PC-3 (cell line): ENCODE measurements around the gene RASSF4. TPM values are rescaled to one million over a fixed set of nuclear protein-coding genes. Genes with fewer than 3 reads are reported as not detected.

Source experiments
- ATAC-seq: fragments of 200-7000 bp; cut with Tn5 transposase; 2 replicates; pipeline ENCODE4 v1.9.1; 2020; ENCODE audit warnings: mild to moderate bottlenecking, moderate library complexity
- Bru-seq: library from RNA; stranded (reverse); fragments of 400-500 nt; gene quantifications from one replicate; lab custom pipeline; 2021; lab: Mats Ljungman, UMichigan
- BruChase-seq, 2 experiments: library from RNA; stranded (reverse); fragments of 400-500 nt; gene quantifications; one replicate each; lab custom pipeline; 2021; lab: Mats Ljungman, UMichigan
- BruUV-seq: library from RNA; stranded (reverse); fragments of 400-500 nt; replicated peaks from 2 replicates; lab custom pipeline; 2021; lab: Mats Ljungman, UMichigan
- CTCF ChIA-PET: fragments of 300-600 bp; sonication (Branson Sonifier 250); formaldehyde crosslinking; loops from one replicate; lab custom pipeline; 2022; ENCODE audit warnings: antibody characterized with exemption; lab: Charles Lee
- POLR2A ChIA-PET: fragments of 300-600 bp; sonication (Branson Sonifier 250); formaldehyde crosslinking; loops from one replicate; lab custom pipeline; 2022; ENCODE audit warnings: antibody characterized with exemption; ENCODE audit not compliant: unreplicated experiment; lab: Charles Lee
- DNase-seq: peaks from one replicate; pipeline ENCODE4 v3.0.0-alpha.2; 2015
- H2AFZ ChIP-seq: fragments of 300-600 bp; sonication (generic); 2 replicates; pipeline ENCODE4 v1.6.0; 2016; ENCODE audit warnings: antibody characterized with exemption, low read length
- H3F3A ChIP-seq: fragments of 300-600 bp; sonication (generic); one replicate; pipeline ENCODE4 v1.6.0; 2017; ENCODE audit warnings: antibody characterized with exemption, low read length, control low read depth, mild to moderate bottlenecking; ENCODE audit not compliant: unreplicated experiment
- H3K27ac ChIP-seq: fragments of 300-600 bp; sonication (generic); 2 replicates; pipeline ENCODE4 v1.5.1; 2016; ENCODE audit warnings: mild to moderate bottlenecking, low read length
- H3K27me3 ChIP-seq: fragments of 300-600 bp; sonication (generic); 2 replicates; pipeline ENCODE4 v1.6.1; 2016; ENCODE audit warnings: low read length, mixed read lengths
- H3K36me3 ChIP-seq: fragments of 300-600 bp; sonication (generic); 2 replicates; pipeline ENCODE4 v1.6.1; 2016; ENCODE audit warnings: low read depth, mixed run types, low read length, mixed read lengths
- H3K4me1 ChIP-seq: fragments of 300-600 bp; sonication (generic); 2 replicates; pipeline ENCODE4 v1.5.1; 2016; ENCODE audit warnings: low read length; ENCODE audit not compliant: insufficient read depth
- H3K4me2 ChIP-seq: fragments of 300-600 bp; sonication (generic); 2 replicates; pipeline ENCODE4 v1.6.0; 2016; ENCODE audit warnings: low read length
- H3K4me3 ChIP-seq: fragments of 300-600 bp; sonication (generic); 2 replicates; pipeline ENCODE4 v1.5.1; 2016; ENCODE audit warnings: mild to moderate bottlenecking, low read length, mixed read lengths
- H3K79me2 ChIP-seq: fragments of 300-600 bp; sonication (generic); 2 replicates; pipeline ENCODE4 v1.6.1; 2017; ENCODE audit warnings: low read length, mixed read lengths
- H3K9ac ChIP-seq: fragments of 300-600 bp; sonication (generic); 2 replicates; pipeline ENCODE4 v1.6.0; 2016; ENCODE audit warnings: mild to moderate bottlenecking, low read length
- H3K9me2 ChIP-seq: fragments of 300-600 bp; sonication (generic); replicated peaks from 2 replicates; pipeline ENCODE4 v1.6.1; 2016; ENCODE audit warnings: mixed run types, low read length, mixed read lengths
- H3K9me3 ChIP-seq: fragments of 300-600 bp; sonication (generic); 2 replicates; pipeline ENCODE4 v1.6.1; 2016; ENCODE audit warnings: low read length, mixed read lengths
- H4K20me1 ChIP-seq: fragments of 300-600 bp; sonication (generic); 2 replicates; pipeline ENCODE4 v1.6.1; 2016; ENCODE audit warnings: low read length, mixed read lengths
- CTCF ChIP-seq: fragments of 300-600 bp; sonication (generic); conservative IDR thresholded peaks from 2 replicates; pipeline ENCODE4 v1.5.1; 2017; ENCODE audit warnings: antibody characterized with exemption, low read depth, mild to moderate bottlenecking, low read length
- EZH2 ChIP-seq: fragments of 300-600 bp; sonication (generic); IDR thresholded peaks from one replicate; pipeline ENCODE4 v1.6.1; 2017; ENCODE audit warnings: antibody characterized with exemption, mild to moderate bottlenecking, low read length; ENCODE audit not compliant: unreplicated experiment
- EZH2phosphoT487 ChIP-seq: fragments of 300-600 bp; sonication (generic); IDR thresholded peaks from 2 replicates; pipeline ENCODE4 v1.6.1; 2018; ENCODE audit warnings: mild to moderate bottlenecking, antibody characterized with exemption, low read length, borderline replicate concordance
- intact Hi-C: fragments of 100-400 bp; cut with micrococcal nuclease; formaldehyde crosslinking; loops from 2 replicates; pipeline ENCODE4 v1.9.0; 2023
- long read RNA-seq: library from polyadenylated mRNA; unstranded; transcript quantifications from one replicate; pipeline ENCODE4 v2.0.0, GENCODE V29; 2021; ENCODE audit not compliant: unreplicated experiment
- total RNA-seq: library from RNA; depleted of rRNA; stranded (reverse); fragments of >200 nt; gene quantifications from 2 replicates; pipeline ENCODE4 v1.2.3, GENCODE V29; 2014; rRNA removed

Gene RASSF4
- total RNA-seq, result 7.7 and 8.7 TPM in 2 replicates
- Bru-seq, nascent RNA, result percentile 50 among the genes with signal in this experiment
- BruChase-seq, experiment 1, labeled RNA remaining after a 6-hour chase, result percentile 45 among the genes with signal in this experiment
- BruChase-seq, experiment 2, labeled RNA remaining after a 2-hour chase, result percentile 54 among the genes with signal in this experiment
- long read RNA-seq, full-length matches to known transcripts, result 11 of 43 reads
- long read RNA-seq, partial matches to known transcripts, result 11 of 43 reads
- long read RNA-seq, other reads (novel, unspliced or antisense), result 21 of 43 reads

- ChIA-PET POLR2A (interaction anchor here (1.0 kb wide), 1 partner anchor 19 kb away, joined by 4 read pairs; the partner anchor contains the start of gene DEPP1), CTCF (no interaction called here)
- no peaks in the 10 kb centered on the region for H3K27me3 ChIP-seq
- H3K79me2 ChIP-seq, result peaks cover 15% of the 10 kb centered on the region
- intact Hi-C loops, result loop anchor here (1.0 to 2.0 kb wide), 3 partner anchors 16 to 49 kb away; no protein-coding TSS in a partner anchor
- H2AFZ ChIP-seq, result peak within 1 kb of the TSS; percentile 98
- peak within 1 kb of the TSS; percentile 89 for H3K9ac ChIP-seq
- H3K9me2 ChIP-seq, result no peaks in the 10 kb centered on the region
- H3K36me3 ChIP-seq, result no peaks in the 10 kb centered on the region
- DNase-seq (peak; percentile 91), ATAC-seq (peak; percentile 98)
- BruUV-seq, result no TSS peak
- H3K27ac ChIP-seq, result peak within 1 kb of the TSS; percentile 43
- H4K20me1 ChIP-seq, result no peaks in the 10 kb centered on the region
- peak within 1 kb of the TSS; percentile 97 for H3K4me2 ChIP-seq
- H3F3A ChIP-seq, result no peaks in the 10 kb centered on the region
- TF ChIP-seq EZH2phosphoT487, result no peak
- no peak for TF ChIP-seq CTCF
- no peak for TF ChIP-seq EZH2
- H3K9me3 ChIP-seq, result no peaks in the 10 kb centered on the region
- peak within 1 kb of the TSS; percentile 80 for H3K4me3 ChIP-seq
- peaks cover 19% of the 10 kb centered on the region for H3K4me1 ChIP-seq
Observed at GRCh38 chr10:44959247-44960087, at the start of gene RASSF4. TSS of gene RASSF4 (plus strand) at chr10:44959802. CDS start at chr10:44970203, 10,401 bp downstream.

GRCh38 chr10:44909910-44910309 lies 49.7 kb upstream of the RASSF4 start:
- no TSS peak for BruUV-seq
- H3K9me2 ChIP-seq, result no peaks in the 10 kb centered on the region
- DNase-seq, result no peak
- no peak overlapping the region for H3K27ac ChIP-seq
- CTCF ChIA-PET, result no interaction called here
- POLR2A ChIA-PET, result no interaction called here
- ATAC-seq, result no peak
- H3K4me3 ChIP-seq, result no peak overlapping the region
- H3K79me2 ChIP-seq, result no peaks in the 10 kb centered on the region
- H3K4me1 ChIP-seq, result no peaks in the 10 kb centered on the region
- no peaks in the 10 kb centered on the region for H4K20me1 ChIP-seq
- peaks cover 91% of the 10 kb centered on the region for H3K27me3 ChIP-seq
- no peaks in the 10 kb centered on the region for H3K9me3 ChIP-seq
- no peak overlapping the region for H3K4me2 ChIP-seq
- no peak overlapping the region for H2AFZ ChIP-seq
- no peaks in the 10 kb centered on the region for H3F3A ChIP-seq
- no peak overlapping the region for H3K9ac ChIP-seq
- TF ChIP-seq EZH2phosphoT487, result no peak
- no peak for TF ChIP-seq EZH2
- TF ChIP-seq CTCF, result no peak
- no peaks in the 10 kb centered on the region for H3K36me3 ChIP-seq
- intact Hi-C loops, result no loop called here
